RWPE1 (cell line): ENCODE measurements around the gene TBL2.
"Not testable (repeated sequence)": the region's sequence is repeated elsewhere in the genome, so short reads cannot be mapped to it uniquely, and the experiment has no call there.

Source experiments
- CTCF ChIA-PET: fragments of 350-600 bp; sonication (Branson Sonifier 250); formaldehyde crosslinking; extraction: SDS; loops from one replicate; lab custom pipeline; 2021; lab: Yijun Ruan, JAX
- POLR2A ChIA-PET: fragments of 400-600 bp; formaldehyde crosslinking; extraction: SDS; loops from one replicate; lab custom pipeline; 2020; ENCODE audit warnings: antibody characterized with exemption; ENCODE audit not compliant: low non-redundant PET; lab: Yijun Ruan, JAX
- DNase-seq: peaks from one replicate; pipeline ENCODE4 v3.0.0; 2012; ENCODE audit warnings: low spot score
- H3K27ac ChIP-seq: fragments of 450-650 bp; 2 replicates; pipeline ENCODE4 v1.5.1; 2017
- TF ChIP-seq, protein P1 (sequence below): fragments of 450-650 bp; conservative IDR thresholded peaks from 2 replicates; pipeline ENCODE4 v1.5.1; 2017; ENCODE audit warnings: low read depth, mild to moderate bottlenecking

Gene TBL2

GRCh38 chr7:73613954-73614735, 35.8 kb upstream of the TBL2 start:
- POLR2A ChIA-PET: no interaction called here

GRCh38 chr7:73612598-73613269, 34.4 kb upstream of the TBL2 start:
- TF ChIP-seq, protein P1, sequence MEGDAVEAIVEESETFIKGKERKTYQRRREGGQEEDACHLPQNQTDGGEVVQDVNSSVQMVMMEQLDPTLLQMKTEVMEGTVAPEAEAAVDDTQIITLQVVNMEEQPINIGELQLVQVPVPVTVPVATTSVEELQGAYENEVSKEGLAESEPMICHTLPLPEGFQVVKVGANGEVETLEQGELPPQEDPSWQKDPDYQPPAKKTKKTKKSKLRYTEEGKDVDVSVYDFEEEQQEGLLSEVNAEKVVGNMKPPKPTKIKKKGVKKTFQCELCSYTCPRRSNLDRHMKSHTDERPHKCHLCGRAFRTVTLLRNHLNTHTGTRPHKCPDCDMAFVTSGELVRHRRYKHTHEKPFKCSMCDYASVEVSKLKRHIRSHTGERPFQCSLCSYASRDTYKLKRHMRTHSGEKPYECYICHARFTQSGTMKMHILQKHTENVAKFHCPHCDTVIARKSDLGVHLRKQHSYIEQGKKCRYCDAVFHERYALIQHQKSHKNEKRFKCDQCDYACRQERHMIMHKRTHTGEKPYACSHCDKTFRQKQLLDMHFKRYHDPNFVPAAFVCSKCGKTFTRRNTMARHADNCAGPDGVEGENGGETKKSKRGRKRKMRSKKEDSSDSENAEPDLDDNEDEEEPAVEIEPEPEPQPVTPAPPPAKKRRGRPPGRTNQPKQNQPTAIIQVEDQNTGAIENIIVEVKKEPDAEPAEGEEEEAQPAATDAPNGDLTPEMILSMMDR: no peak
- ChIA-PET POLR2A (no interaction called here), CTCF (interaction anchor here (0.6 to 1.1 kb wide), 5 partner anchors 55 to 594 kb away, joined by 3 to 7 read pairs (median 4); no protein-coding TSS in a partner anchor)
- peak overlapping the region; percentile 74 for H3K27ac ChIP-seq
- DNase-seq: no peak

More at GRCh38 chr7:73613954-73614735, 35.8 kb upstream of the TBL2 start:
- TF ChIP-seq, protein P1: no peak
- peak overlapping the region; percentile 74 for H3K27ac ChIP-seq
- no peak for DNase-seq
- CTCF ChIA-PET: interaction anchor here (0.6 to 1.3 kb wide), 4 partner anchors 12 to 121 kb away, joined by 4 to 7 read pairs (median 4); no protein-coding TSS in a partner anchor

DNA sequence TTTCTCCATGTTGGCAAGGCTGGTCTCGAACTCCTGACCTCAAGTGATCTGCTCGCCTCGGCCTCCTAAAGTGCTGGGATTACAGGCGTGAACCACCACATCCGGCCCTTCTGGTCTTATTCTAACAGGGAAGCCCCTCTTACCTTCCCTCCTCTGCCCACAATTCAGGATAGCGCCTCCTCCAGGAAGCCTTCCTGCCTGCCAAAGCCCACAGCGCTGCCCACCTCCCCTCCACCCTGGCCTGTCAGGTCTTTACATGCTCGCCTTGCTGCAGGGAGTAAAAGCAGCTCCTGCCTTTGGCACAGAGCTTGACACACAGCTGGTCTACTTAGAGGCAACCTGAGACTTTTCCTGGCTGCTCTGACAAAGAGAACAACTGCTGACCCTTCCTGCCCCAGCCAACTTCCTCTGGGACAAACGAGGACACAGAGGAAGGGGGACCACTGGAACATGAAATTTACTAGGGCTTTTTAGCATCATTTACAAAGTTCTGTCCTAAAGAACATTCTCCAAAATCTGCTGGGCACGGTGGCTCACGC, 32.7 kb upstream of the TBL2 start:
- ChIA-PET POLR2A (interaction anchor here (0.6 kb wide), 1 partner anchor 55 kb away, joined by 4 read pairs; no protein-coding TSS in a partner anchor), CTCF (no interaction called here)
- DNase-seq: no peak
- peak overlapping the region; percentile 36 for H3K27ac ChIP-seq
- TF ChIP-seq, protein P1: no peak

DNA sequence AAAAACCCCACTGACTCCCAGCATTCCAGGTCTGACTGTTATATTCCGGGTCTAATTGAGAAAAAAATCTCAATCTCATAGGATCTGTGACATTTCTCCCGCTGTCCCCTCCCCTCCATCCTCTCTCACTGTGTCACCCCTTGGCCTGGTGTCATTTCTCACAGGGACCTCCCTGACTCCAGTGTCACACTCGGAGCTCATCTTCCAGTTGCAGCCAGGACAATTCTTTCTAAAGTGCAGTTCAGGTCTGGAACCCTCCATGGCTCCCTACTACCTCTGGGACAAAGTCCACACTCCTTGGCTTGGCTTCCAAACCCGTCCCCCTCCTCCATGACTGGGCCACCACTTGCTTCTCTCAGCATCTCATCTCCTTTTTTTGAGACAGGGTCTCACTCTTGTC, 31.7 kb upstream of the TBL2 start:
- peak overlapping the region; percentile 39; the same call in 1 of the 2 replicates for H3K27ac ChIP-seq
- CTCF ChIA-PET: interaction anchor here (1.0 to 1.2 kb wide), 2 partner anchors 19 to 58 kb away, joined by 3 read pairs; partner anchors contain the start of gene VPS37D
- no peak for DNase-seq
- POLR2A ChIA-PET: no interaction called here
- TF ChIP-seq, protein P1: no peak

DNA sequence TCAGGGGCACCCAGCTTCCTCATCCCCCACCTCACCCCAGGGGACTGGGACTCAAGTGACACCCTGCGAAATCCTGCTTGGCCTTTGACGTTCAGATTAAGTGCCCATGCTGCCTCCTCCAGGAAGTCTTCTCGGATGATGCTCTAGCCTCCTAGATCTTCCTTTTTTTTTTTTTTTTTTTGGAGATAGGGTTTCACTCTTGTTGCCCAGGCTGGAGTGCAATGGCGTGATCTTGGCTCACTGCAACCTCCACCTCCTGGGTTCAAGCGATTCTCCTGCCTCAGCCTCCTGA, 29.3 kb upstream of the TBL2 start:
- DNase-seq, POLR2A ChIA-PET: not testable (repeated sequence)
- CTCF ChIA-PET: interaction anchor here (0.5 to 2.5 kb wide), 26 partner anchors 9 to 1006 kb away, joined by 3 to 24 read pairs (median 4); partner anchors contain the start of genes MLXIPL, STX1A and VPS37D
- peak overlapping the region; percentile 39; the same call in 1 of the 2 replicates for H3K27ac ChIP-seq

DNA sequence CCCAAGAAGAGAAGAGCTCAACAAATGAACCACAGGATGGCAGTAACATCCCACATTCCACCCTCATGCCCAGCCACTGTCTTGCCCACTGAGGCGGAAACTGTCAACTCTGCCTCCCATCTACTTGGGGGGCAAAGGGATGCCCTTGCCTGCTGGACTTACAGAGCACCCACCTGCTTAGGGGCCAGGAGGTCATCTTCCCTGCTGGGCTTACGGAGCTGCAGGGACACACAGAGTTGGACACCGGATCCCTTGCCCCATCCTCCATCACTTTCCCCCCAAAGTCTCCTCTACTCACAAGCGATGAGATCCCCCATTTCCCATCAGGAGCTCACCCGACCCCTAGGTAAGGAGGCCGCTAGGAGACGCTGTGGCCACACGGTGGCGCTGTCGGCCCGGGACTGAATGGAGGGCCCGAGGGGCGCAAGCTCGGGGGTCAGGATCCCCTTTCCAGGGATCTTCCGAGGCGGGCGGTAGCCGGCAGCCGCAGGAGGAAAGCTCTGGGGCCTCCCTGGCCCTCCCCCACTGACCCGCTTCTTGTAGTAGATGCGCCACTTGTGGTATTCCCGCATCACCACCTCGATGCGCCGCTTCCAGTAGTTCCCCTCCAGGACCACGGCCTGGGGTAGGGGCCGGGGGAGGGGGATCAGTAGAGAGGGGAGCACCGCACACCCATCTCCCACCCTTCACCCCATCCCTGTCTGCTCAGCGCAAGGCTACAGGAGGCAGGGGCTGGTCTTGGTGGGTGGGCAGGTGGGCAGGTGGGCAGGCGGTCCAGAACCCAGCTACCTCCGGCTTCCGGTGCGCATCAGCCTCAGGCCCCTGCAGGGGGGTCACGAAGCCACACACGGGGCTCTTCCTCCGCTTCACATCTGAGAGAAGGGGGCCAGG, 28.7 kb upstream of the TBL2 start:
- POLR2A ChIA-PET: no interaction called here
- TF ChIP-seq, protein P1: peak; percentile 98
- DNase-seq: peak; percentile 67
- CTCF ChIA-PET: interaction anchor here (0.5 to 2.5 kb wide), 36 partner anchors 8 to 1005 kb away, joined by 3 to 24 read pairs (median 4); partner anchors contain the start of genes MLXIPL, STX1A and VPS37D
- no peak overlapping the region for H3K27ac ChIP-seq
